Measurements from ENCODE around the gene RPUSD3.

DNA sequence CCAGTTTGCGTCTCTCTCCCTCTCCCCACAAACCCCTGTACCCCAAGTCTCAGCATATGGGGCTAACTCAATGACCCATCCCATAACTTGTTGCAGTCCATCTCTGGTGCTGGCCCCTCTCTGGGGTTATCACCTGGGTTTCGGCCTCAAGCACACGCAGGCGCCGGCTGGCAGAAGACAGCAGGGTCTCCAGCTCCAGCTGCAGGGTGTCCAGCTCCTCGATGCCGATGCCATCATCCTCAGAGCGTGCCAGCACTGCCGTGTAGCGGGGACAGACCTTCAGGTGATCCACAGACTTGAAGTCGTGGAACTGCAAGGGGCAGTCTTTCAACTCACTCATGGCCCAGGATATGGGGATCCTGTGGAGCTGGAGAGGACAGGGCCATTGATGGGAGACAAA, 52.7 kb downstream of the RPUSD3 start:
- TF ChIP-seq CTCF (conservative IDR thresholded peaks at IDR 0.05; ENCODE audit: low read depth, low read length) (no peak), MAFK (IDR thresholded peaks at IDR 0.05; ENCODE audit: low read depth, low read length) (no peak)
